ENCODE results near the gene WNT9A. TPM values are rescaled to one million over a fixed set of nuclear protein-coding genes. Genes with fewer than 3 reads are reported as not detected.
"Not testable (repeated sequence)": the region's sequence is repeated elsewhere in the genome, so short reads cannot be mapped to it uniquely, and the experiment has no call there.

Gene WNT9A
- total RNA-seq, 2 donors from 2014 or later, result 0.11 TPM; not detected in 1

- H3K27ac Mint-ChIP-seq, result no peak overlapping the region
- DNase-seq (ENCODE audit: low spot score), result no peak
- H3K27me3 Mint-ChIP-seq, result peaks cover 4 to 7% of the 10 kb centered on the region in 2 donors
- H3K4me3 Mint-ChIP-seq, result no peak overlapping the region
- H3K4me1 Mint-ChIP-seq (ENCODE audit: low read depth in 2 of 2), result no peaks in the 10 kb centered on the region
- no peak for ATAC-seq
- no peaks in the 10 kb centered on the region for H3K9me3 Mint-ChIP-seq
- H3K36me3 Mint-ChIP-seq, result no peaks in the 10 kb centered on the region
Measured at GRCh38 chr1:227918736-227919135, 29.0 kb downstream of the WNT9A start.

GRCh38 chr1:227918083-227918700 is 29.5 kb downstream of the WNT9A start:
- Mint-ChIP-seq H3K27ac (no peak overlapping the region), H3K4me1 (ENCODE audit: low read depth in 2 of 2) (no peaks in the 10 kb centered on the region), H3K36me3 (no peaks in the 10 kb centered on the region), H3K9me3 (no peaks in the 10 kb centered on the region), H3K4me3 (no peak overlapping the region), H3K27me3 (peaks cover 4 to 7% of the 10 kb centered on the region in 2 donors)
- DNase-seq (ENCODE audit: low spot score), result no peak
- ATAC-seq, result no peak

GRCh38 chr1:227917081-227917950 is 30.4 kb downstream of the WNT9A start:
- Mint-ChIP-seq H3K27ac (no peak overlapping the region), H3K9me3 (no peaks in the 10 kb centered on the region), H3K27me3 (peaks cover 7 to 15% of the 10 kb centered on the region in 2 donors), H3K4me1 (ENCODE audit: low read depth in 2 of 2) (no peaks in the 10 kb centered on the region), H3K36me3 (no peaks in the 10 kb centered on the region), H3K4me3 (no peak overlapping the region)
- no peak for ATAC-seq
- no peak for DNase-seq (ENCODE audit: low spot score)

GRCh38 chr1:227916655-227917054 is 31.1 kb downstream of the WNT9A start:
- no peak for DNase-seq (ENCODE audit: low spot score)
- Mint-ChIP-seq H3K27ac (no peak overlapping the region), H3K27me3 (peaks cover 9 to 21% of the 10 kb centered on the region in 2 donors), H3K4me3 (no peak overlapping the region), H3K4me1 (ENCODE audit: low read depth in 2 of 2) (no peaks in the 10 kb centered on the region), H3K9me3 (no peaks in the 10 kb centered on the region), H3K36me3 (no peaks in the 10 kb centered on the region)
- no peak for ATAC-seq

- H3K9me3 Mint-ChIP-seq, result no peaks in the 10 kb centered on the region
- ATAC-seq (no peak), DNase-seq (ENCODE audit: low spot score) (no peak)
- H3K4me1 Mint-ChIP-seq (ENCODE audit: low read depth in 2 of 2), result no peaks in the 10 kb centered on the region
- peaks cover 9 to 26% of the 10 kb centered on the region in 2 donors for H3K27me3 Mint-ChIP-seq
- H3K27ac Mint-ChIP-seq, result no peak overlapping the region
- no peak overlapping the region for H3K4me3 Mint-ChIP-seq
- H3K36me3 Mint-ChIP-seq, result no peaks in the 10 kb centered on the region
Measured at GRCh38 chr1:227915564-227916553, 31.9 kb downstream of the WNT9A start.

- ATAC-seq (no peak), DNase-seq (ENCODE audit: low spot score) (no peak)
Measured at GRCh38 chr1:227914801-227915563, 32.8 kb downstream of the WNT9A start.

GRCh38 chr1:227913764-227914721 is 33.7 kb downstream of the WNT9A start:
- H3K36me3 Mint-ChIP-seq, result no peaks in the 10 kb centered on the region
- ATAC-seq (no peak), DNase-seq (ENCODE audit: low spot score) (no peak)
- no peak overlapping the region for H3K27ac Mint-ChIP-seq
- H3K4me1 Mint-ChIP-seq (ENCODE audit: low read depth in 2 of 2), result no peaks in the 10 kb centered on the region
- H3K27me3 Mint-ChIP-seq, result peaks cover 10 to 23% of the 10 kb centered on the region in 2 donors
- H3K4me3 Mint-ChIP-seq, result no peak overlapping the region
- no peaks in the 10 kb centered on the region for H3K9me3 Mint-ChIP-seq

More at GRCh38 chr1:227914801-227915563, 32.8 kb downstream of the WNT9A start:
- Mint-ChIP-seq H3K4me3 (no peak overlapping the region), H3K27me3 (peaks cover 12 to 26% of the 10 kb centered on the region in 2 donors), H3K9me3 (no peaks in the 10 kb centered on the region), H3K36me3 (no peaks in the 10 kb centered on the region), H3K27ac (no peak overlapping the region), H3K4me1 (ENCODE audit: low read depth in 2 of 2) (no peaks in the 10 kb centered on the region)

- no peak overlapping the region for H3K27ac Mint-ChIP-seq
- peaks cover 14 to 26% of the 10 kb centered on the region in 2 donors for H3K27me3 Mint-ChIP-seq
- H3K9me3 Mint-ChIP-seq, result no peaks in the 10 kb centered on the region
- DNase-seq (ENCODE audit: low spot score) (no peak), ATAC-seq (no peak)
- H3K36me3 Mint-ChIP-seq, result no peaks in the 10 kb centered on the region
- H3K4me1 Mint-ChIP-seq (ENCODE audit: low read depth in 2 of 2), result no peaks in the 10 kb centered on the region
- no peak overlapping the region for H3K4me3 Mint-ChIP-seq
Measured at GRCh38 chr1:227913396-227913763, 34.4 kb downstream of the WNT9A start.

- H3K4me3 Mint-ChIP-seq, result no peak overlapping the region
- no peak overlapping the region for H3K27ac Mint-ChIP-seq
- peaks cover 14 to 26% of the 10 kb centered on the region in 2 donors for H3K27me3 Mint-ChIP-seq
- DNase-seq (ENCODE audit: low spot score) (no peak), ATAC-seq (no peak)
- H3K9me3 Mint-ChIP-seq, result no peaks in the 10 kb centered on the region
- no peaks in the 10 kb centered on the region for H3K36me3 Mint-ChIP-seq
- no peaks in the 10 kb centered on the region for H3K4me1 Mint-ChIP-seq (ENCODE audit: low read depth in 2 of 2)
Measured at GRCh38 chr1:227912866-227913265, 34.9 kb downstream of the WNT9A start.

GRCh38 chr1:227911376-227911775 is 36.4 kb downstream of the WNT9A start:
- H3K36me3 Mint-ChIP-seq, result no peaks in the 10 kb centered on the region
- ATAC-seq, result no peak
- no peak overlapping the region for H3K27ac Mint-ChIP-seq
- H3K27me3 Mint-ChIP-seq, result peaks cover 14 to 26% of the 10 kb centered on the region in 2 donors
- DNase-seq (ENCODE audit: low spot score), result no peak
- no peaks in the 10 kb centered on the region for H3K4me1 Mint-ChIP-seq (ENCODE audit: low read depth in 2 of 2)
- no peak overlapping the region for H3K4me3 Mint-ChIP-seq
- no peaks in the 10 kb centered on the region for H3K9me3 Mint-ChIP-seq

GRCh38 chr1:227910511-227911153 is 37.1 kb downstream of the WNT9A start:
- Mint-ChIP-seq H3K27ac (no peak overlapping the region), H3K4me3 (no peak overlapping the region), H3K36me3 (no peaks in the 10 kb centered on the region), H3K9me3 (no peaks in the 10 kb centered on the region), H3K27me3 (peaks cover 14 to 26% of the 10 kb centered on the region in 2 donors), H3K4me1 (ENCODE audit: low read depth in 2 of 2) (no peaks in the 10 kb centered on the region)
- DNase-seq (ENCODE audit: low spot score) (no peak), ATAC-seq (no peak)

- not testable (repeated sequence) for H3K36me3 Mint-ChIP-seq; H3K9me3 Mint-ChIP-seq; H3K27ac Mint-ChIP-seq; DNase-seq (ENCODE audit: low spot score); H3K4me3 Mint-ChIP-seq; ATAC-seq; H3K4me1 Mint-ChIP-seq (ENCODE audit: low read depth in 2 of 2)
- peaks cover 14 to 26% of the 10 kb centered on the region in 2 donors for H3K27me3 Mint-ChIP-seq
Measured at GRCh38 chr1:227909923-227910328, 37.8 kb downstream of the WNT9A start.
